ENCODE results near the gene HTRA3. TPM values are rescaled to one million over a fixed set of nuclear protein-coding genes. Genes with fewer than 3 reads are reported as not detected.

HTRA3 gene
- total and polyA plus RNA-seq, 2 experiments from 2014 or later, result 1.3 to 3.6 TPM

GRCh38 chr4:8254076-8254475, 15.5 kb upstream of the HTRA3 start (continued):
- TF ChIP-seq ZNF462 (CRISPR knock-in tag; IDR thresholded peaks at IDR 0.05) (no peak), ZNF114 (CRISPR knock-in tag; IDR thresholded peaks at IDR 0.05) (no peak), EZH2 (IDR thresholded peaks at IDR 0.05; ENCODE audit: low read depth, unreplicated experiment) (no peak), EZH2phosphoT487 (IDR thresholded peaks at IDR 0.05; ENCODE audit: unreplicated experiment) (no peak)

GRCh38 chr4:8255698-8256441, 13.7 kb upstream of the HTRA3 start:
- no peak overlapping the region for H3K27ac Mint-ChIP-seq
- H3K36me3 Mint-ChIP-seq (ENCODE audit: low read depth), result no peaks in the 10 kb centered on the region
- no peak for DNase-seq (ENCODE audit: low spot score)
- TF ChIP-seq POLR2AphosphoS5 (IDR thresholded peaks at IDR 0.05; ENCODE audit: low read depth) (no peak), EZH2phosphoT487 (IDR thresholded peaks at IDR 0.05; ENCODE audit: unreplicated experiment) (no peak), ZNF462 (CRISPR knock-in tag; IDR thresholded peaks at IDR 0.05) (no peak), STAT1 (IDR thresholded peaks at IDR 0.05; ENCODE audit: unreplicated experiment) (no peak), CREB1 (CRISPR knock-in tag; IDR thresholded peaks at IDR 0.05; ENCODE audit: low read depth) (no peak), EZH2 (IDR thresholded peaks at IDR 0.05; ENCODE audit: low read depth, unreplicated experiment) (no peak), NANOG (IDR thresholded peaks at IDR 0.05; ENCODE audit: borderline replicate concordance) (no peak)

More at GRCh38 chr4:8255698-8256441, 13.7 kb upstream of the HTRA3 start:
- Histone ChIP-seq H3K79me2 (replicated peaks; ENCODE audit: insufficient read depth) (no peaks in the 10 kb centered on the region), H3F3A (replicated peaks; ENCODE audit: low read depth) (no peaks in the 10 kb centered on the region), H4K20me1 (replicated peaks; ENCODE audit: insufficient read depth) (no peaks in the 10 kb centered on the region), H3K36me3 (ENCODE audit: insufficient read depth) (no peaks in the 10 kb centered on the region), H2AFZ (no peak overlapping the region), H3K4me2 (no peak overlapping the region), H3K27me3 (ENCODE audit: insufficient read depth) (no peaks in the 10 kb centered on the region), H3K4me3 (no peak overlapping the region), H3K4me1 (ENCODE audit: insufficient read depth) (no peaks in the 10 kb centered on the region), H3K9me2 (ENCODE audit: insufficient read depth) (no peaks in the 10 kb centered on the region), H3K27ac (ENCODE audit: low read depth) (no peak overlapping the region)
- Mint-ChIP-seq H3K9me3 (peaks cover 3% of the 10 kb centered on the region; the same call in 2 of the 3 replicates), H3K4me1 (peaks cover 2% of the 10 kb centered on the region; the same call in 1 of the 3 replicates), H3K27me3 (ENCODE audit: insufficient read depth, low read depth, poor library complexity) (peaks cover 10% of the 10 kb centered on the region), H3K4me3 (no peak overlapping the region)
- no peak for ATAC-seq
